Neural cell (in vitro differentiated cells): Measurements from ENCODE around the gene KRTAP1-5.

Experiments
- CTCF ChIP-seq: fragments of 450-650 bp; IDR thresholded peaks from 2 replicates; pipeline ENCODE4 v1.5.1; 2014; ENCODE audit warnings: antibody characterized with exemption, mild to moderate bottlenecking, moderate library complexity; ENCODE audit not compliant: poor library complexity, severe bottlenecking
- EZH2 ChIP-seq: fragments of 200-600, 300-800 bp; shearing (Covaris generic), sonication (generic); IDR thresholded peaks from 2 replicates; pipeline ENCODE4 v1.6.1; 2014; ENCODE audit warnings: antibody characterized with exemption, low read length, borderline replicate concordance, mild to moderate bottlenecking; ENCODE audit not compliant: insufficient read depth, poor library complexity, severe bottlenecking

- TF ChIP-seq CTCF, result no peak
- TF ChIP-seq EZH2, result no peak
Measured at GRCh38 chr17:41016578-41017215, 10.3 kb downstream of the KRTAP1-5 start.
